GM21619 (cell line): ENCODE measurements around the gene ADAP1.
"Not testable (repeated sequence)": the region's sequence is repeated elsewhere in the genome, so short reads cannot be mapped to it uniquely, and the experiment has no call there.

ENCODE experiments used
- ATAC-seq: cut with Tn5 transposase; IDR thresholded peaks from one replicate; pipeline ENCODE4 v1.9.1; 2021; ENCODE audit not compliant: unreplicated experiment

Gene ADAP1

GRCh38 chr7:975702-976473 lies 21.4 kb upstream of the ADAP1 start:
- no peak for ATAC-seq

GRCh38 chr7:974820-975681 lies 20.6 kb upstream of the ADAP1 start, which contains the start of gene COX19:
COX19 (minus strand) TSS chr7:975549; CDS start chr7:975509, 40 bp downstream.
- peak; percentile 57 for ATAC-seq

- ATAC-seq: no peak
Observed at GRCh38 chr7:974172-974571, 19.7 kb upstream of the ADAP1 start.

- no peak for ATAC-seq
Observed at GRCh38 chr7:973312-973711, 18.8 kb upstream of the ADAP1 start.

- no peak for ATAC-seq
Observed at GRCh38 chr7:972676-973309, 18.3 kb upstream of the ADAP1 start.

- ATAC-seq: no peak
Observed at GRCh38 chr7:972110-972509, 17.6 kb upstream of the ADAP1 start.

GRCh38 chr7:970744-971143 lies 16.3 kb upstream of the ADAP1 start:
- ATAC-seq: no peak

- no peak for ATAC-seq
Observed at GRCh38 chr7:969403-969802, 14.9 kb upstream of the ADAP1 start.

- no peak for ATAC-seq
Observed at GRCh38 chr7:968205-969105, 14.0 kb upstream of the ADAP1 start.

- ATAC-seq: no peak
Observed at GRCh38 chr7:967361-968082, 13.0 kb upstream of the ADAP1 start.

GRCh38 chr7:966291-967069 lies 12.0 kb upstream of the ADAP1 start:
- no peak for ATAC-seq

- ATAC-seq: no peak
Observed at GRCh38 chr7:964401-965231, 10.1 kb upstream of the ADAP1 start.

- ATAC-seq: no peak
Observed at GRCh38 chr7:963236-964078, 9.0 kb upstream of the ADAP1 start.

- no peak for ATAC-seq
Observed at GRCh38 chr7:962401-963081, 8.1 kb upstream of the ADAP1 start.

GRCh38 chr7:961546-962400 lies 7.3 kb upstream of the ADAP1 start:
- ATAC-seq: no peak

GRCh38 chr7:960972-961371 lies 6.5 kb upstream of the ADAP1 start:
- not testable (repeated sequence) for ATAC-seq
